Breast epithelium (tissue), 4 donors: Measurements from ENCODE around the gene CST1. TPM values are rescaled to one million over a fixed set of nuclear protein-coding genes. Genes with fewer than 3 reads are reported as not detected.
"Not testable (repeated sequence)": the region's sequence is repeated elsewhere in the genome, so short reads cannot be mapped to it uniquely, and the experiment has no call there.

Experiments
- DNase-seq, 2 donors: peaks; one replicate each; pipeline ENCODE4 v3.0.0-alpha.2; 2019; ENCODE audit warnings: low spot score in 2 of 2
- H3K27ac ChIP-seq, 2 donors: fragments of 200-600 bp; sonication (generic) in 1 of 2; one replicate each; pipeline ENCODE4 v1.5.1; 2016 to 2019; ENCODE audit warnings: mild to moderate bottlenecking in 1 of 2
- H3K27me3 ChIP-seq, 2 donors: fragments of 200-600 bp; sonication (generic) in 1 of 2; one replicate each; pipeline versions ENCODE4 v1.5.1 to v1.6.0; 2017 to 2019; ENCODE audit warnings: control low read depth in 1 of 2, mild to moderate bottlenecking in 1 of 2
- H3K36me3 ChIP-seq: fragments of 200-600 bp; one replicate; pipeline ENCODE4 v1.5.1; 2019
- H3K4me1 ChIP-seq, 2 donors: fragments of 200-600 bp; sonication (generic); one replicate each; pipeline ENCODE4 v1.5.1; 2016 to 2019; ENCODE audit warnings: control low read depth in 1 of 2
- H3K4me3 ChIP-seq, 3 donors: fragments of 200-600 bp; sonication (generic); 1 replicate in 2 of 3; 2 replicates in 1 of 3; pipeline ENCODE4 v1.5.1; 2016 to 2019; ENCODE audit warnings: mild to moderate bottlenecking in 3 of 3, moderate library complexity in 2 of 3
- H3K9me3 ChIP-seq, 2 donors: fragments of 200-600 bp; sonication (generic) in 1 of 2; one replicate each; pipeline ENCODE4 v1.5.1; 2016 to 2019; ENCODE audit warnings: control low read depth in 1 of 2
- POLR2A ChIP-seq: fragments of 450-650 bp; IDR thresholded peaks from one replicate; pipeline ENCODE4 v1.6.1; 2016; ENCODE audit warnings: antibody characterized with exemption, mild to moderate bottlenecking, moderate library complexity
- POLR2AphosphoS5 ChIP-seq, 3 donors: sonication (generic); formaldehyde crosslinking; IDR thresholded peaks; one replicate each; pipeline ENCODE4 v1.6.1; 2017; ENCODE audit warnings: antibody characterized with exemption in 3 of 3
- intact Hi-C: fragments of 100-400 bp; cut with DNase I; formaldehyde crosslinking; loops from one replicate; pipeline ENCODE4 v1.15.1; 2023; ENCODE audit warnings: low total_unique reads
- total RNA-seq, 3 donors: library from RNA; depleted of rRNA; stranded (reverse); fragments of >200 nt; gene quantifications; one replicate each; pipeline ENCODE4 v1.1.0, GENCODE V29; 2016
- TF ChIP-seq, protein P1 (sequence below), 3 donors: fragments of 450-650 bp; IDR thresholded peaks; one replicate each; pipeline ENCODE4 v1.5.1; 2016 to 2017; ENCODE audit warnings: antibody characterized with exemption in 3 of 3, mild to moderate bottlenecking in 3 of 3, moderate library complexity in 3 of 3

Gene CST1
- total RNA-seq, 3 donors from 2014 or later: not detected

DNA sequence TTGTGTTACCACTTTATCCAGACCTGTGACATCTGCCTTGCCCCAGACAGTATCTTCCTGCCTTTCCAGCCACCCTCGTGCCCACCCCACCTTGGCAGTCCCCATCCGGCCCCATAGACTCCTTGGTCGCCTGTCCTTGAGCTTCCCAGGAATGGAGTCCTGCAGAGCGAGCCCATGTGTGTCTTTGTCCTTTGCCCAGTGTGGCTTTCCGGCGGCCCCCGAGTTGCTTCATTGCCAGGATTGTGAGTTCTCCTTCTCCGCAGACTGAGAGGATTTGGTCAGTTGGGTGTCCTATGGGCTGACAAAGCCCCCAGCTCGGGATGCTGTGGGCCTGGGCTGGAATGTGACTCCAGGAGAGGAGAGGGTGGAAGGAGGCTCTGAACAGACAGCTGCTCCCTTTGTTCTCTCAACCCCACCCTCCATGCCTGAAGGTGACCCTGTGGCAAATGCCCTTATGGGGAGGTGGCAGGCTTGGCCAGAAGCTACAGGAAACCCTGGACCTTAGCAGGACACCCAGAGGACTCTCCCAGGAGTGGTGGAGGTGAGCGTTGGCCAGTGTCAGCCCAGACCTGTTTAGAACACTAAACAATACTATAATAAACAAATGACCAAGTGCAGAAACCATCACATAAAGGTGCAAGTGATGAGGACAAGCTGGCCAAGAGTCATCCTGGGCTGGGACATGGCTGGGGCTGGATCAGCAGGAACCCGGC is 1.9 kb upstream of the CST1 start:
- TF ChIP-seq, protein P1, sequence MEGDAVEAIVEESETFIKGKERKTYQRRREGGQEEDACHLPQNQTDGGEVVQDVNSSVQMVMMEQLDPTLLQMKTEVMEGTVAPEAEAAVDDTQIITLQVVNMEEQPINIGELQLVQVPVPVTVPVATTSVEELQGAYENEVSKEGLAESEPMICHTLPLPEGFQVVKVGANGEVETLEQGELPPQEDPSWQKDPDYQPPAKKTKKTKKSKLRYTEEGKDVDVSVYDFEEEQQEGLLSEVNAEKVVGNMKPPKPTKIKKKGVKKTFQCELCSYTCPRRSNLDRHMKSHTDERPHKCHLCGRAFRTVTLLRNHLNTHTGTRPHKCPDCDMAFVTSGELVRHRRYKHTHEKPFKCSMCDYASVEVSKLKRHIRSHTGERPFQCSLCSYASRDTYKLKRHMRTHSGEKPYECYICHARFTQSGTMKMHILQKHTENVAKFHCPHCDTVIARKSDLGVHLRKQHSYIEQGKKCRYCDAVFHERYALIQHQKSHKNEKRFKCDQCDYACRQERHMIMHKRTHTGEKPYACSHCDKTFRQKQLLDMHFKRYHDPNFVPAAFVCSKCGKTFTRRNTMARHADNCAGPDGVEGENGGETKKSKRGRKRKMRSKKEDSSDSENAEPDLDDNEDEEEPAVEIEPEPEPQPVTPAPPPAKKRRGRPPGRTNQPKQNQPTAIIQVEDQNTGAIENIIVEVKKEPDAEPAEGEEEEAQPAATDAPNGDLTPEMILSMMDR (IDR thresholded peaks at IDR 0.05): no peak
- TF ChIP-seq POLR2A (no peak), POLR2AphosphoS5 (IDR thresholded peaks at IDR 0.05) (no peak)
- H3K4me1 ChIP-seq: no peaks in the 10 kb centered on the region
- H3K27me3 ChIP-seq: no peaks in the 10 kb centered on the region
- no peak overlapping the region for H3K4me3 ChIP-seq
- no peak for DNase-seq
- H3K36me3 ChIP-seq: no peaks in the 10 kb centered on the region
- no peak overlapping the region for H3K27ac ChIP-seq
- no peaks in the 10 kb centered on the region for H3K9me3 ChIP-seq
- intact Hi-C loops: no loop called here

DNA sequence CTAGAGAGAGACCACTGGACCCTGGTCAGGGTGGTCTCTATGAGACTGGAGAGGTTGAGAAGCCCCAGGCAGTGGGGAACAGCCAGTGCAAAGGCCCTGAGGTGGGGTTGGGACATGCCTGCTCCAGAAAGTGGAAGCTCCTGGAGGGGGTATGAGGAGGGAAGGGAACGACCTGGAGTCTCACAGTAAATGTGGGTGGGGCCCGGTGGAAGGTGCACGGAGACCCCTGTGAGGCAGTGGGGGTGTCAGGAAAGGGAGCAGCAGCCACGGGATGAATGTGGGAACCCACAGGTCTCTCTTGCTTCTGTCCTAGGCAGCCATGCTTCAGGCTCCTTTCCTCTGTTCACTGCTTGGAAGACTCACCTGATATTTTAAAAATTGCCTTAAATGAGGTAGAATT is 1.3 kb upstream of the CST1 start:
- Histone ChIP-seq H3K27me3 (no peaks in the 10 kb centered on the region), H3K9me3 (no peaks in the 10 kb centered on the region), H3K4me3 (no peak overlapping the region), H3K27ac (no peak overlapping the region), H3K4me1 (no peaks in the 10 kb centered on the region), H3K36me3 (no peaks in the 10 kb centered on the region)
- TF ChIP-seq POLR2A (no peak), POLR2AphosphoS5 (IDR thresholded peaks at IDR 0.05) (no peak)
- TF ChIP-seq, protein P1 (IDR thresholded peaks at IDR 0.05): no peak
- no peak for DNase-seq
- intact Hi-C loops: no loop called here

DNA sequence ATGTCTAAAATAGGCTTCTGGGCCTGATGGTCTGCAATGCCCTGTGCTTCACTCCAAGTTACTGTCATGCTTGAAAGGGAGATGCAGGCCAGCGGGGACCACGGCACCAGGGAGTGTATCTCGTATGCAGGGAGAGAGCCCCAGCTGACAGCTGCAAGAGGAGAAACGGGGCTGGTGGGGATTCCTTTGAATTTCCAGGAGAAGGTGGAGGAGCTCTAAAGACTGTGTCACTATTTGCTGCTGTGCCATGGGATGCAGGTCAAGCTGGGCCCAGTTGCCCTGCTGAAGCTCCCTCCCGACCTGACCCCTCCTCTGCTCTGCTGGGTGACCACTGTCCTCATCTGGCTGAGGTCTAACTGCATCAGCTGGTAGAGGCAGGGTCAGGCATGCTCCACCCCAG is 989 bp downstream of the CST1 start:
- Histone ChIP-seq H3K27ac (no peak overlapping the region), H3K4me1 (no peaks in the 10 kb centered on the region), H3K4me3 (no peak overlapping the region), H3K36me3 (no peaks in the 10 kb centered on the region), H3K9me3 (no peaks in the 10 kb centered on the region), H3K27me3 (no peaks in the 10 kb centered on the region)
- TF ChIP-seq, protein P1 (IDR thresholded peaks at IDR 0.05): no peak
- no peak for TF ChIP-seq POLR2AphosphoS5 (IDR thresholded peaks at IDR 0.05)
- TF ChIP-seq POLR2A: no peak
- no peak for DNase-seq
- intact Hi-C loops: no loop called here

DNA sequence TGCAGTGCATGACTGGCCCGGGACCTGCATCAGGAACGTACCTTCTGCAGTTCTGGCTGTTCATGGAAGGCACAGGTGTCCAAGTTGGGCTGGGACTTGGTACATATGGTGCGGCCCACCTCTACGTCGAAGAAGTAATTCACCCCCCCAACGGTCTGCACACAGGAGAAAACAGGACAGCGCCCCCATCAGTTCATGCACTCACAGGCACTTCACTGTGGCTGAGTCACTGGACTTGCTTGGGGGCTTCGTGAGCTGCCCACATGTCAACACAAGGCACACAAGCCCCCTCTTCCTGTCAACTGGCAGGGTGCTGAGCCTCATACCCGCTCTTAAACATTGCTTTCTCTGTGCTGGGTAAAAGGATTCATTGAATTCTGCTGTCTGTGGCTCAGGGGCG is 1.8 kb downstream of the CST1 start:
- DNase-seq, H3K4me3 ChIP-seq, H3K36me3 ChIP-seq, H3K9me3 ChIP-seq, H3K27me3 ChIP-seq, H3K27ac ChIP-seq, intact Hi-C loops, H3K4me1 ChIP-seq: not testable (repeated sequence)

DNA sequence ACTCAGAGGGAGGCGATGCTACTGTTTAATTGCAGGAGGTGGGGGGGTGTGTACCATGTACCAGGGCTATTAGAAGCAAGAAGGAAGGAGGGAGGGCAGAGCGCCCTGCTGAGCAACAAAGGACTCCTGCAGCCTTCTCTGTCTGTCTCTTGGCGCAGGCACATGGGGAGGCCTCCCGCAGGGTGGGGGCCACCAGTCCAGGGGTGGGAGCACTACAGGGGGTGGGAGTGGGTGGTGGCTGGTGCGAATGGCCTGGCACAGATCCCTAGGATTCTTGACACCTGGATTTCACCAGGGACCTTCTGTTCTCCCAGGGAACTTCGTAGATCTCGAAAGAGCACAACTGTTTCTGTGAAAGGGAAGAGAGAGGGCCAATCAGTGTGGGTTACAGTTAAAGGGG is 3.2 kb downstream of the CST1 start:
- H3K27me3 ChIP-seq, DNase-seq, H3K36me3 ChIP-seq, H3K27ac ChIP-seq, H3K4me3 ChIP-seq, intact Hi-C loops, H3K9me3 ChIP-seq, H3K4me1 ChIP-seq: not testable (repeated sequence)

DNA sequence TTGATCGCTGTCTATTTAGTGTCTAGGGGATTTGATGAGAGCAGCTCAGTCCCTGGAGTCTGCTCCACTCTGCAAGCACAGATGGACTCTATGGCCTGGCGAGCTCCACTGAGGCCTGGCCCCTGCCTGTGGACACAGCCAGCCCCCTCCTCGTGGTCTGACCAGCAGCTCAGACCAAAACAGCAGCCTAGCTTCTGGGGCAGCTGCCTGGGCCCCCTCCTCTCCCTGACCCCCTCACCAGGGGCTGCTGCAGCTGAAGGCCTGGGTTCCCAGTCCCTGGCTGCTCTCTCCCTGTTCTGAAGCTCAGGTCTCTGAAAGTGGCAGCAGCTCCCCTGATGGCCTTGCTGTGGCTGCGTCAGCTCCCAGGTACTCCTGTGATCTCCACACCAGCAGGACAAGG is 3.6 kb downstream of the CST1 start:
- intact Hi-C loops, H3K9me3 ChIP-seq, H3K4me1 ChIP-seq, DNase-seq, H3K27me3 ChIP-seq, H3K27ac ChIP-seq, H3K36me3 ChIP-seq, H3K4me3 ChIP-seq: not testable (repeated sequence)

DNA sequence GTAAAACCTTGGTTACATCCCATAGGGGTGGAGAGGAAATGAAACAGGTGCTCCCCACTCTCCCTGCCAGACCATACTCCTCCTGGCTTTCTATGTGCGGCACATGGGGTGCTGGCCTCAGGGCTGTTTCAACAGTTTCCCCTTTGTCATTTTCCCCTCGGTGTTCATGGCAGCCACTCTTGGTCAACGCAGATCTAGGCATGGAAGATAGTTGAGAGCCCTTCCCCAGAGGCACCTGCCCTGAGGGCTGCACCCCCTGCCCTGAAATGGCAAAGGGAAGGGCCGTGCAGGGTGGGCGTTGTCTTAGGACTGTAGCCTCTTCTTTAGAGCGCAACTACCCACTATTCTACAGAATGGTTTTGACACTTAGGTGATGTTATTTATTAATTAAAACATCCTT is 4.4 kb downstream of the CST1 start:
- Histone ChIP-seq H3K9me3 (no peaks in the 10 kb centered on the region), H3K36me3 (no peaks in the 10 kb centered on the region), H3K27me3 (no peaks in the 10 kb centered on the region), H3K4me1 (no peaks in the 10 kb centered on the region), H3K27ac (no peak overlapping the region), H3K4me3 (no peak overlapping the region)
- intact Hi-C loops: no loop called here
- no peak for DNase-seq
- TF ChIP-seq, protein P1 (IDR thresholded peaks at IDR 0.05): no peak
- TF ChIP-seq POLR2A (no peak), POLR2AphosphoS5 (IDR thresholded peaks at IDR 0.05) (no peak)
